Fibroblast of pulmonary artery (primary cell): ENCODE results near the gene SPINK4.
A peak's percentile ranks its signal among the peaks of the same experiment; 100 is the strongest.

ENCODE experiments used
- DNase-seq: peaks from one replicate; pipeline ENCODE4 v3.0.0-alpha.2; 2010; ENCODE audit warnings: low read depth
- H3K4me3 ChIP-seq: replicated peaks from 2 replicates; pipeline ENCODE4 v1.5.1; 2011; ENCODE audit warnings: low read depth, mild to moderate bottlenecking, control low read depth, low read length, moderate library complexity
- TF ChIP-seq, protein P1 (sequence below): IDR thresholded peaks from 2 replicates; pipeline ENCODE4 v1.5.1; 2011; ENCODE audit warnings: mild to moderate bottlenecking, control low read depth, low read length, inconsistent platforms; ENCODE audit errors: missing control alignments

The SPINK4 gene

DNA sequence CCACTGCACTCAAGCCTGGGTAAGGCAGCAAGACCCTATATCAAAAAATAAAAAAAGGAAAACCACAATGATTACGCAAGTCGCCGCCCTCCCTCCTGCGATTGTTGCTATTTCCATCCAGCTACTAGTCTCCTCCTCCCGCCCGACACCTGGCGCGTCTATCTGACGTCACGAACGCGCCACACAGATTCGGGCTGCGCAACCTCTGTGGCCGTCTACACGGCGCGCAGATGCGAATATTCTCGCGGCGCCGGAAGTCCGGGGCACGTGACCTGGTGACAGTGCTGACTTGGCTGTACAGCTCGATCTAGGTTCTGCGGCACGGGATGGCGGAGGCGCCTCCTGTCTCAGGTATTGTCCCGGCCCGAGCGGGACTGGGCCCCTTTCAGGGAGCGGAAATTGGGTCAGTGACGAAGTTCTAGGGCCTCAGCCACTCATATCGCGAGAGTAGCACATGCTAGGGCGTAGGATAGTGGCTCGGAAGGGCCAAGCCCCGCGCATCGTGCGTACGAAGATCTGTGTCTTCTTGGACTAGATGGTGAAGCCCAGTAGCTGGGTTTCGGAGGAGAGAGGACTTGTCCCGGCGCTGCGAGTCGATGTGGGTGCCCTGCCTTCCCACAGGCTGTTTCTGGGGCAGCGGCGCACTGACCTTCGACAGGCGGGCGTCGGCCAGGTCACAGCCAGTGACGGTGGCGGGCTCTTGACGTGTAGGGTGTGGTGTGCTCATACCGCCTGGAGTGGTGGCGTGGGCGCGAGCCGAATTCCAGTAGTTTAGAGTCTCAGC, 50.5 kb downstream of the SPINK4 start, which contains the start of gene NFX1:
NFX1 (plus strand) TSS at position 270 of the 784 bp plus-strand sequence; CDS start at position 327, 57 bp downstream.
- TF ChIP-seq, protein P1, sequence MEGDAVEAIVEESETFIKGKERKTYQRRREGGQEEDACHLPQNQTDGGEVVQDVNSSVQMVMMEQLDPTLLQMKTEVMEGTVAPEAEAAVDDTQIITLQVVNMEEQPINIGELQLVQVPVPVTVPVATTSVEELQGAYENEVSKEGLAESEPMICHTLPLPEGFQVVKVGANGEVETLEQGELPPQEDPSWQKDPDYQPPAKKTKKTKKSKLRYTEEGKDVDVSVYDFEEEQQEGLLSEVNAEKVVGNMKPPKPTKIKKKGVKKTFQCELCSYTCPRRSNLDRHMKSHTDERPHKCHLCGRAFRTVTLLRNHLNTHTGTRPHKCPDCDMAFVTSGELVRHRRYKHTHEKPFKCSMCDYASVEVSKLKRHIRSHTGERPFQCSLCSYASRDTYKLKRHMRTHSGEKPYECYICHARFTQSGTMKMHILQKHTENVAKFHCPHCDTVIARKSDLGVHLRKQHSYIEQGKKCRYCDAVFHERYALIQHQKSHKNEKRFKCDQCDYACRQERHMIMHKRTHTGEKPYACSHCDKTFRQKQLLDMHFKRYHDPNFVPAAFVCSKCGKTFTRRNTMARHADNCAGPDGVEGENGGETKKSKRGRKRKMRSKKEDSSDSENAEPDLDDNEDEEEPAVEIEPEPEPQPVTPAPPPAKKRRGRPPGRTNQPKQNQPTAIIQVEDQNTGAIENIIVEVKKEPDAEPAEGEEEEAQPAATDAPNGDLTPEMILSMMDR = no peak
- peak within 1 kb of the TSS; percentile 69 for H3K4me3 ChIP-seq

GRCh38 chr9:33291031-33291397, 51.0 kb downstream of the SPINK4 start:
- no peak for DNase-seq
- peak overlapping the region; percentile 69 for H3K4me3 ChIP-seq
- TF ChIP-seq, protein P1 = no peak

More for the DNA sequence above, 50.5 kb downstream of the SPINK4 start, which contains the start of gene NFX1:
- DNase-seq = peak; percentile 99

- no peak for DNase-seq
- TF ChIP-seq, protein P1 = no peak
- H3K4me3 ChIP-seq = no peak overlapping the region
Observed at GRCh38 chr9:33291901-33292300, 51.9 kb downstream of the SPINK4 start.

- no peak for DNase-seq
- no peak overlapping the region for H3K4me3 ChIP-seq
- TF ChIP-seq, protein P1 = no peak
Observed at GRCh38 chr9:33293782-33294181, 53.8 kb downstream of the SPINK4 start.

- H3K4me3 ChIP-seq = no peak overlapping the region
- TF ChIP-seq, protein P1 = no peak
- no peak for DNase-seq
Observed at GRCh38 chr9:33294670-33295432, 54.9 kb downstream of the SPINK4 start.

GRCh38 chr9:33295571-33295970, 55.6 kb downstream of the SPINK4 start:
- H3K4me3 ChIP-seq = no peak overlapping the region
- DNase-seq = no peak
- TF ChIP-seq, protein P1 = no peak
